ENCODE results near the gene GALC.

The GALC gene

DNA sequence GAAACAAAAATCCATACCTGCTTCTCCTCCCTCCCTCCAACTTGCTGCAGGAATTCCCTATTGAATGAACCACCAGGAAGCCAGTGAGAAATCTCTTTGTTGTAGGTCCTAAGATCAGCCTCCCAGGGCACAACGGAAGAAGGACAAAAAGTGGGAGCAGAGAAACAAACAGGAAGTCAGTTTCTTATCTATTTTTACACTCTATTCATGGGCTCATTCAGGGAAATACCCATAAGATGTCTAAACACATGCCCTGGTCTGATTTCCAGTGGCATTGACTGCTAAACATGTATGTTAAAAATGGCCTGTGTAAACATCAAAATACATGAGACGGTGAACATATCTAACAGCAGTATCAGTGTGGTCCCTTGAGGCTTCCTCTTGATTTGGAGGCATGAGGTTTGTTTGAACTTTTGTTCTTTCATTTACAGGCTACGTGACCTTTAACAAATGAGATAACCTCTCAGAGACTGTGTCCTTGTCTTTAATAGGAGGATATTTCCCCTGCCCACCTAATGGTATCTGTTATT lies 30.7 kb upstream of the GALC start:
- in situ Hi-C loops (cut with HindIII; ENCODE audit: low sequenced_read_pairs): no loop called here
- DNase-seq (ENCODE audit: low read depth, low spot score): no peak
- no peak overlapping the region for H3K4me3 ChIP-seq (ENCODE audit: low read depth, low read length)
- TF ChIP-seq CTCF (IDR thresholded peaks at IDR 0.05; ENCODE audit: low read depth, low read length): no peak

DNA sequence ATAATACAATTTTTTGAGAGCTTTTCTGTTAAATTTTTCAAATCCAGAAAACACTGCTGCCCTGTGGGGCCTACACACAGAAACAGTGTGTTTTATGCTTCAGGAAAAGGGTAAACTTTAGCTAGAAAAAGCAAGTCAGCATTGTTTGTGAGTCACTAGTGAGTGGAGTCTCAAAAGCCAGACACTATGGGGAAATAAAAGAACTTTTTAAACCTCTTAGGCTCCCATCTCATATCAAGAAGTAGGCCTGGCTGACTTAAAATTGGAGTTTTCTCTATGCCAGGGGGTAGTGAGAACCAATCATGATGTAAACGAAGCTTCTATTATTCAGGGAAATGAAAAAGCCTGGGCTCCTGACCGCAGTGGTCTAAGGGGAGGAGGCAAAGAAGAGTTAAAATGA lies 24.6 kb upstream of the GALC start:
- TF ChIP-seq CTCF (IDR thresholded peaks at IDR 0.05; ENCODE audit: low read depth, low read length): no peak
- no peak overlapping the region for H3K4me3 ChIP-seq (ENCODE audit: low read depth, low read length)
- in situ Hi-C loops (cut with HindIII; ENCODE audit: low sequenced_read_pairs): no loop called here
- DNase-seq (ENCODE audit: low read depth, low spot score): no peak

- no peak for TF ChIP-seq CTCF (IDR thresholded peaks at IDR 0.05; ENCODE audit: low read depth, low read length)
- no peak overlapping the region for H3K4me3 ChIP-seq (ENCODE audit: low read depth, low read length)
- in situ Hi-C loops (cut with HindIII; ENCODE audit: low sequenced_read_pairs): no loop called here
- no peak for DNase-seq (ENCODE audit: low read depth, low spot score)
Observed at GRCh38 chr14:88016768-88017167, 23.8 kb upstream of the GALC start.

DNA sequence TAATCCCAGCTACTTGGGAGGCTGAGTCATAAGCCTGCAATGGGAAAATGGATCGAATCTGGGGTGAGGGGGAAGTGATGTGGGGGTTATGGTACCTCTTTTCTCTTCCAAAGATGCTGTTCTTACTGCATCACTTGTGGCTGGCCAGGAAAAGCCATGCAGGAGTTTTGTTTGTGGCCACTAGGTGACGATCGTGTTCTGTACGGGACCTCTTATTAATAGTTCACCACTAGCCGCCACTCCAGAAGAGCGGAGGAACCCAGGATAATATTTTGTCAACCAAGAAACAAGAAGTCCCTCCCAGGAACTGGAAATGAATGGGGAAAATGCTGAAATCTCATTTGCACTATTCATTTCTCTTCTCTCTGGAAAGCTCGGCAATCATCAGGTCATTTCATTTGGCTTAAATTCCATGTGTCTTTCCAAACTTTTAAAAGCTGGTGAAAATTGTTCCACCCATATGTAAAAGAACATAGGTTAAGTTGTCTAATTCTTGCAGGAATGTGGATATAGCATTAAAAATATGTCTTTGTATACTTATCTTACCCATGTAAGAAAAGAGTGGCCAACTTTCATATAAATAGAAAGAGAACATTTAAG lies 20.9 kb upstream of the GALC start:
- DNase-seq (ENCODE audit: low read depth, low spot score): peak; percentile 68

GRCh38 chr14:88012495-88012894 lies 19.5 kb upstream of the GALC start:
- no peak for TF ChIP-seq CTCF (IDR thresholded peaks at IDR 0.05; ENCODE audit: low read depth, low read length)
- no peak overlapping the region for H3K4me3 ChIP-seq (ENCODE audit: low read depth, low read length)
- in situ Hi-C loops (cut with HindIII; ENCODE audit: low sequenced_read_pairs): no loop called here
- DNase-seq (ENCODE audit: low read depth, low spot score): no peak

More for the DNA sequence above, 20.9 kb upstream of the GALC start:
- H3K4me3 ChIP-seq (ENCODE audit: low read depth, low read length): no peak overlapping the region
- peak; percentile 95 for TF ChIP-seq CTCF (IDR thresholded peaks at IDR 0.05; ENCODE audit: low read depth, low read length)
- in situ Hi-C loops (cut with HindIII; ENCODE audit: low sequenced_read_pairs): no loop called here

DNA sequence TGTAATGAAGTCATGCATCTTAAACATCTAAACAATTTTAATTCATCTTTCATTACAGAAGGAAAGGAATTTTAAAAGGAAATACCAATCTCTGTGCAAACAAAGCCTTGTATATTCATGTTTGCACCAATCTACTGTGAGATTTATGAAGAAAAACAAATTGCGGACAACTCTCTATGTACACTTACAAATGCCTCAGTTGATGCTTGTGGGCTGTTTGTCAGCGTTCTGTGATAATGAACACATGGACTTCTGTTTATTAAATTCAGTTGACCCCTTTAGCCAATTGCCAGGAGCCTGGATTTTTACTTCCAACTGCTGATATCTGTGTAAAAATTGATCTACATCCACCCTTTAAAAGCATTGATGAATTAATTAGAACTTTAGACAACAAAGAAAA lies 17.3 kb upstream of the GALC start:
- no peak for TF ChIP-seq CTCF (IDR thresholded peaks at IDR 0.05; ENCODE audit: low read depth, low read length)
- DNase-seq (ENCODE audit: low read depth, low spot score): no peak
- in situ Hi-C loops (cut with HindIII; ENCODE audit: low sequenced_read_pairs): no loop called here
- no peak overlapping the region for H3K4me3 ChIP-seq (ENCODE audit: low read depth, low read length)

Measured in astrocyte of the spinal cord (primary cell).